IMR-90 (cell line): ENCODE measurements around the gene EAF1. TPM values are rescaled to one million over a fixed set of nuclear protein-coding genes. Genes with fewer than 3 reads are reported as not detected.

ENCODE experiments used
- ATAC-seq: fragments of 200-7000 bp; cut with Tn5 transposase; 2 replicates; pipeline ENCODE4 v1.9.1; 2020; ENCODE audit warnings: low read depth, mild to moderate bottlenecking, moderate library complexity
- BruUV-seq: library from RNA; stranded (reverse); fragments of 400-500 nt; replicated peaks from 2 replicates; lab custom pipeline; 2021; lab: Mats Ljungman, UMichigan
- CTCF ChIA-PET: fragments of 300-600 bp; formaldehyde crosslinking; extraction: SDS; loops from one replicate; lab custom pipeline; 2021; ENCODE audit warnings: antibody characterized with exemption; lab: Yijun Ruan, JAX
- POLR2A ChIA-PET: fragments of 300-600 bp; sonication (Branson Sonifier 250); formaldehyde crosslinking; loops from one replicate; lab custom pipeline; 2022; ENCODE audit warnings: antibody characterized with exemption; ENCODE audit not compliant: unreplicated experiment; lab: Charles Lee
- DNase-seq: peaks from one replicate; pipeline ENCODE4 v3.0.0; 2013
- H2AFZ ChIP-seq: replicated peaks from 2 replicates; pipeline ENCODE3; 2013; ENCODE audit warnings: low read length, mild to moderate bottlenecking; ENCODE audit not compliant: poor library complexity
- H2AK5ac ChIP-seq: 2 replicates; pipeline ENCODE4 v1.6.1; 2013; ENCODE audit warnings: low read depth, low read length, inconsistent platforms
- H2AK9ac ChIP-seq: replicated peaks from 2 replicates; pipeline ENCODE3; 2013; ENCODE audit warnings: mild to moderate bottlenecking, low read depth, low read length, moderate library complexity; ENCODE audit not compliant: poor library complexity
- H2BK120ac ChIP-seq: 2 replicates; pipeline ENCODE4 v1.6.1; 2013; ENCODE audit warnings: low read depth, low read length, inconsistent platforms
- H2BK15ac ChIP-seq: 3 replicates; pipeline ENCODE4 v1.6.1; 2013; ENCODE audit warnings: low read depth, low read length, inconsistent platforms
- H2BK20ac ChIP-seq: 2 replicates; pipeline ENCODE4 v1.6.1; 2013; ENCODE audit warnings: low read depth, mild to moderate bottlenecking, inconsistent platforms, low read length, moderate library complexity
- H2BK5ac ChIP-seq: 2 replicates; pipeline ENCODE4 v1.6.1; 2013; ENCODE audit warnings: mild to moderate bottlenecking, low read depth, low read length, inconsistent platforms; ENCODE audit not compliant: poor library complexity, severe bottlenecking
- H3K14ac ChIP-seq: replicated peaks from 2 replicates; pipeline ENCODE4 v1.6.1; 2013; ENCODE audit warnings: low read depth, low read length, inconsistent platforms
- H3K18ac ChIP-seq: 2 replicates; pipeline ENCODE4 v1.6.1; 2013; ENCODE audit warnings: low read depth, low read length, control low read depth
- H3K23ac ChIP-seq: 2 replicates; pipeline ENCODE4 v1.6.1; 2013; ENCODE audit warnings: low read depth, low read length, inconsistent platforms
- H3K27ac ChIP-seq: 2 replicates; pipeline ENCODE4 v1.5.1; 2013; ENCODE audit warnings: mild to moderate bottlenecking, control low read depth, low read length; ENCODE audit not compliant: insufficient read depth
- H3K27me3 ChIP-seq: 2 replicates; pipeline ENCODE4 v1.6.1; 2013; ENCODE audit warnings: low read length; ENCODE audit not compliant: control insufficient read depth, insufficient read depth
- H3K36me3 ChIP-seq: 2 replicates; pipeline ENCODE4 v1.6.1; 2013; ENCODE audit warnings: low read length, mixed read lengths; ENCODE audit not compliant: control insufficient read depth, insufficient read depth
- H3K4ac ChIP-seq: 2 replicates; pipeline ENCODE4 v1.6.1; 2013; ENCODE audit warnings: low read depth, low read length, inconsistent platforms
- H3K4me1 ChIP-seq: 2 replicates; pipeline ENCODE4 v1.6.1; 2013; ENCODE audit warnings: low read length, mixed read lengths; ENCODE audit not compliant: control insufficient read depth, insufficient read depth
- H3K4me2 ChIP-seq: 2 replicates; pipeline ENCODE4 v1.6.1; 2013; ENCODE audit warnings: low read depth, mild to moderate bottlenecking, control low read depth, low read length, moderate library complexity
- H3K4me3 ChIP-seq: 2 replicates; pipeline ENCODE4 v1.5.1; 2013; ENCODE audit warnings: low read depth, mild to moderate bottlenecking, control low read depth, low read length, moderate library complexity; ENCODE audit not compliant: insufficient read depth
- H3K56ac ChIP-seq: 2 replicates; pipeline ENCODE4 v1.6.1; 2013; ENCODE audit warnings: low read length, inconsistent platforms; ENCODE audit not compliant: insufficient read depth; ENCODE audit errors: extremely low read depth
- H3K79me1 ChIP-seq, 2 experiments: 2 replicates each; pipeline ENCODE4 v1.6.1; 2013; ENCODE audit warnings: low read length in 2 of 2, inconsistent platforms in 1 of 2, low read depth in 1 of 2
- H3K9ac ChIP-seq: 2 replicates; pipeline ENCODE4 v1.6.1; 2013; ENCODE audit warnings: low read depth, low read length, control low read depth
- H3K9me1 ChIP-seq: 2 replicates; pipeline ENCODE4 v1.6.1; 2013; ENCODE audit warnings: low read length, inconsistent platforms; ENCODE audit not compliant: insufficient read depth
- H3K9me3 ChIP-seq: 2 replicates; pipeline ENCODE4 v1.6.1; 2013; ENCODE audit warnings: low read length; ENCODE audit not compliant: control insufficient read depth, insufficient read depth
- H4K20me1 ChIP-seq: 2 replicates; pipeline ENCODE4 v1.6.1; 2013; ENCODE audit warnings: low read length, inconsistent platforms; ENCODE audit not compliant: insufficient read depth
- H4K5ac ChIP-seq: 2 replicates; pipeline ENCODE4 v1.6.1; 2013; ENCODE audit warnings: mild to moderate bottlenecking, low read depth, low read length, control low read depth
- H4K8ac ChIP-seq, 2 experiments: 2 replicates each; pipeline ENCODE4 v1.6.1; 2013; ENCODE audit warnings: low read depth in 2 of 2, low read length in 2 of 2, control low read depth in 1 of 2, inconsistent platforms in 1 of 2
- H4K91ac ChIP-seq: 2 replicates; pipeline ENCODE4 v1.6.1; 2013; ENCODE audit warnings: low read depth, low read length, inconsistent platforms; ENCODE audit not compliant: insufficient read depth
- BHLHE40 ChIP-seq: fragments of 150-350 bp; IDR thresholded peaks from 2 replicates; pipeline ENCODE4 v1.6.1; 2016; ENCODE audit warnings: mild to moderate bottlenecking, low read depth, low read length
- ELK1 ChIP-seq: fragments of 150-350 bp; IDR thresholded peaks from 2 replicates; pipeline ENCODE4 v1.6.1; 2016; ENCODE audit warnings: low read depth, mild to moderate bottlenecking, low read length, moderate library complexity, borderline replicate concordance
- FOS ChIP-seq: fragments of 150-350 bp; IDR thresholded peaks from 2 replicates; pipeline ENCODE4 v1.6.1; 2016; ENCODE audit warnings: low read depth, low read length
- MAZ ChIP-seq: IDR thresholded peaks from 2 replicates; pipeline ENCODE4 v1.6.1; 2012; ENCODE audit warnings: low read depth, mild to moderate bottlenecking, low read length, improper control_type of control experiment, moderate library complexity, borderline replicate concordance
- RCOR1 ChIP-seq: IDR thresholded peaks from 2 replicates; pipeline ENCODE4 v1.6.1; 2012; ENCODE audit warnings: mild to moderate bottlenecking, low read length, improper control_type of control experiment; ENCODE audit not compliant: insufficient replicate concordance
- SMC3 ChIP-seq: fragments of 150-350 bp; IDR thresholded peaks from 2 replicates; pipeline ENCODE4 v1.6.1; 2016; ENCODE audit warnings: low read depth, mild to moderate bottlenecking, antibody characterized with exemption, low read length, moderate library complexity
- WGBS, 2 experiments: methylation state at CpG; one replicate each; pipeline versions ENCODE4 v1.1.5 to v1.1.7; 2013; ENCODE audit warnings: missing lambda C conversion rate in 2 of 2; ENCODE audit not compliant: insufficient read length in 1 of 2; ENCODE audit errors: extremely low coverage in 2 of 2; 5-methylcytosine and 5-hydroxymethylcytosine counted together
- dilution Hi-C: fragments of 300-500 bp; cut with HindIII; formaldehyde crosslinking; loops from one replicate; pipeline ENCODE4 v1.14.3; 2018; ENCODE audit warnings: low sequenced_read_pairs; ENCODE audit not compliant: unreplicated experiment
- in situ Hi-C: fragments of 300-500 bp; cut with MboI; formaldehyde crosslinking; loops from 3 replicates; pipeline ENCODE4 v1.14.3; 2019; ENCODE audit warnings: low sequenced_read_pairs, inconsistent platforms, mixed read lengths
- intact Hi-C: fragments of 100-400 bp; cut with micrococcal nuclease; formaldehyde crosslinking; loops from 2 replicates; pipeline ENCODE4 v1.10.0; 2022
- polyA plus RNA-seq, 3 experiments: library from polyadenylated mRNA; depleted of rRNA; stranded (reverse); fragments of >200 nt; gene quantifications; 2 replicates each; pipeline ENCODE4 v1.2.3, GENCODE V29; 2012; ENCODE audit warnings: low replicate concordance in 1 of 3
- total RNA-seq: library from RNA; depleted of rRNA; stranded (reverse); fragments of >200 nt; gene quantifications from 2 replicates; pipeline ENCODE4 v1.2.3, GENCODE V29; 2012

EAF1 gene
- total and polyA plus RNA-seq, 2 of the 4 experiments (the other 2 are of a cell fraction) = 7.0 to 21.3 TPM

GRCh38 chr3:15420871-15421270 lies 6.5 kb upstream of the EAF1 start:
- Histone ChIP-seq H2BK5ac (no peak overlapping the region), H3K4me1 (no peaks in the 10 kb centered on the region), H3K4ac (no peak overlapping the region), H3K4me2 (no peak overlapping the region), H2AK5ac (no peak overlapping the region), H3K9me3 (no peaks in the 10 kb centered on the region), H3K56ac (no peak overlapping the region), H2AFZ (no peak overlapping the region), H3K14ac (no peak overlapping the region), H2BK120ac (no peak overlapping the region), H4K20me1 (no peaks in the 10 kb centered on the region), H4K8ac (no peak overlapping the region), H2BK20ac (no peak overlapping the region), H2AK9ac (no peak overlapping the region), H4K5ac (no peak overlapping the region), H3K27ac (no peak overlapping the region), H2BK15ac (no peak overlapping the region), H3K36me3 (peaks cover 19% of the 10 kb centered on the region), H3K9ac (no peak overlapping the region), H3K27me3 (no peaks in the 10 kb centered on the region), H3K23ac (no peak overlapping the region), H3K9me1 (no peaks in the 10 kb centered on the region), H3K4me3 (no peak overlapping the region), H4K91ac (no peak overlapping the region), H3K79me1 (peaks cover 0 to 11% of the 10 kb centered on the region in 2 experiments), H3K18ac (no peak overlapping the region)
- no TSS peak for BruUV-seq
- POLR2A ChIA-PET = no interaction called here
- in situ Hi-C loops = no loop called here
- DNase-seq (peak; percentile 53), ATAC-seq (peak; percentile 49; the same call in 1 of the 2 replicates)
- no CpG with 5 or more reads among the region's 4 CpGs for WGBS, 2 experiments
- intact Hi-C loops = no loop called here
- TF ChIP-seq RCOR1 (no peak), SMC3 (no peak), BHLHE40 (no peak), ELK1 (no peak), FOS (no peak), MAZ (no peak)
- dilution Hi-C loops = no loop called here
- CTCF ChIA-PET = no interaction called here
